ENCODE measurements around the gene SLC33A1. TPM values are rescaled to one million over a fixed set of nuclear protein-coding genes. Genes with fewer than 3 reads are reported as not detected.

Gene SLC33A1
- total RNA-seq, 1 experiment from 2014 or later, result 26.1 TPM

DNA sequence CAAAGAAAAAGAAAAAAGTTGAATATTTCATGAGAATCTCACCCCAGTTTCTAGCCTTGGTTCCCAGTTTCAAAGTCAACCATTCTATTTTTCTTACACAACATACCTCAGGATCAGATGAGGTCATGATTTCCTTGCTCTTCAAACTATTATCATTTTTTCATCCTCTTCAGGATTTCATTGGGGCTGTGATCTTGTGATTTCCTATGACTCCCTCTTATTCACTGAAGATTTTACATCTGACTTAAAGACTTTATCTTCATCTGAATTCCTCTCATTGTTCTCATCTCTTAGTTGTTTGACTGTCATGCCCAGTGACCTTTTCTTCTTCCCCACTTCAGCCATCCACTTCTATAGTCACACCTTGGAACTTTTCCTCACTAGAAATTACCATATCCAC, 45.0 kb downstream of the SLC33A1 start:
- intact Hi-C loops (cut with micrococcal nuclease; ENCODE audit: unreplicated experiment), result no loop called here
- no TSS peak for BruUV-seq (replicated peaks)
- Histone ChIP-seq H3K4me1 (ENCODE audit: insufficient read depth, low read length, poor library complexity, severe bottlenecking) (peaks cover 5% of the 10 kb centered on the region), H3K27ac (ENCODE audit: low read depth, low read length, poor library complexity, severe bottlenecking) (no peak overlapping the region), H3K36me3 (ENCODE audit: insufficient read depth, low read length, poor library complexity, severe bottlenecking) (no peaks in the 10 kb centered on the region), H3K27me3 (replicated peaks; ENCODE audit: insufficient read depth, low read depth, low read length, poor library complexity) (no peaks in the 10 kb centered on the region), H3K4me3 (ENCODE audit: low read depth, low read length, poor library complexity, severe bottlenecking) (no peak overlapping the region), H3K9me3 (ENCODE audit: low read depth, low read length, poor library complexity, severe bottlenecking) (no peaks in the 10 kb centered on the region)
- POLR2A ChIA-PET (ENCODE audit: low non-redundant PET), result no interaction called here
- CTCF ChIA-PET, result no interaction called here
- DNase-seq (ENCODE audit: low spot score), result no peak
- TF ChIP-seq CTCF (conservative IDR thresholded peaks at IDR 0.05; ENCODE audit: low read depth, low read length) (no peak), EZH2 (IDR thresholded peaks at IDR 0.05; ENCODE audit: borderline replicate concordance, low read depth, low read length, poor library complexity, severe bottlenecking) (no peak)

DNA sequence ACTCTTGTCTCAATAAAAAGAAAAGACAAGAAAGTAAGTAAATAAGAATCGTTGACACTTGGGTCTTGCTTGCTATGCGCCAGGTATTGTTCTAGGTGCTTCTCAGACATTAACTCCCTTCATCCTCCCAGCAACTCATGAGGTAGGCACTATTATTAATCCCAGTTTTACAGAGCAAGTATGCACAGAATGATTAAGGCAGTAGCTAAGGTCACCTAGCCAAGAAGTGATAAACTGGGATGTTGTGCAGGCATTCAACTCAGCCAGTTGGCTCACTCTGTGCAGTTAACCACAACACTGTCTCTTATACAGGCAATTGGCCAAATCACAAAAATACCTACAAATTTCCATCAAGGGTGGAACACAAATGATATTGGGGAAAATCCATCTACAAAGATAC, 46.4 kb downstream of the SLC33A1 start:
- H3K9me3 ChIP-seq (ENCODE audit: low read depth, low read length, poor library complexity, severe bottlenecking), result no peaks in the 10 kb centered on the region
- no peak overlapping the region for H3K27ac ChIP-seq (ENCODE audit: low read depth, low read length, poor library complexity, severe bottlenecking)
- ChIA-PET CTCF (no interaction called here), POLR2A (ENCODE audit: low non-redundant PET) (no interaction called here)
- intact Hi-C loops (cut with micrococcal nuclease; ENCODE audit: unreplicated experiment), result loop anchor here (2.0 kb wide), 1 partner anchor 63 kb away; the partner anchor contains the start of gene PLCH1
- no peaks in the 10 kb centered on the region for H3K36me3 ChIP-seq (ENCODE audit: insufficient read depth, low read length, poor library complexity, severe bottlenecking)
- no TSS peak for BruUV-seq (replicated peaks)
- DNase-seq (ENCODE audit: low spot score), result no peak
- H3K27me3 ChIP-seq (replicated peaks; ENCODE audit: insufficient read depth, low read depth, low read length, poor library complexity), result no peaks in the 10 kb centered on the region
- TF ChIP-seq EZH2 (IDR thresholded peaks at IDR 0.05; ENCODE audit: borderline replicate concordance, low read depth, low read length, poor library complexity, severe bottlenecking), result no peak
- peaks cover 5% of the 10 kb centered on the region for H3K4me1 ChIP-seq (ENCODE audit: insufficient read depth, low read length, poor library complexity, severe bottlenecking)
- no peak overlapping the region for H3K4me3 ChIP-seq (ENCODE audit: low read depth, low read length, poor library complexity, severe bottlenecking)

DNA sequence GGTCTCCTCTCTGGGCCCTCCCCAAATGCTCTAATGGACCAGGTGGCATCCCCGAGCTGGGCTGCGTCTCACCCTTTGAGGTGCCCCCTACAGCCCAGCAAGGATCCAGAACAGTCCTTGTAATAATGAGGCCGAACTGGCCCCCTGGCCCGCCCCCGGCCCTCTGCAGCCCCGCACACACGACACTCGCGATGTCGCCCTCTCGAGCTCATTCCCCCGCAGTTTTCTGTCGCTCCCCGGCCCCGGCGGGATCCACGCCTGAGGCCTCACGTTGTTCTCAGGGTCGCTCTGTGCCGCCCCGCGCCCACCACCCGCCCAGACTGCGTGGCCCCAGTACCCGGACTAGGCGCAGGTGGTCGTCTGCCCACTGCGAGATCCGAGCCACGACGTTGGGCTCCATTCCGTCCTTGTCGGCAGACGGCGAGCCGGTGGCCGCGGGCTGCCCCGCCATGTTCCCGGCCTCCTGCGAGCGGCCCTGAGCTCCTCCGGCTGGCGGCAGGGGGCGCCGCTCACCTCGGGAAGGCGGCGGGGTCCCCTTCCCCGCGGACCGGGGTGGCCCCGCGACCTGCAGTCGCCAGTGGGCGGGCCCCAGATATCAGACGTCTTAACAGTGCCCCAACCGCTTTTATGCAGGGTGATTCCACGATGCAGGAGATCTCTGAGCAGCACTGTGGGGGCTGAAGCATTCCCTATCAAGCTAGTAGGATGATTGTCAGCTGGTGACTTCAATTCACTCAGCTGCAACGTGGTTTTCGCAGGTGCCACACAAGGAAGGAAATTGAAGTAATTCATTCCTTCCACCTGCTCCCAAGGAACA, 48.2 kb downstream of the SLC33A1 start, which contains the start of gene C3orf33:
TSS of gene C3orf33 (minus strand) at position 477 of the 817 bp plus-strand sequence. CDS start at position 451, 26 bp downstream.
- no TSS peak for BruUV-seq (replicated peaks)
- Histone ChIP-seq H3K27me3 (replicated peaks; ENCODE audit: insufficient read depth, low read depth, low read length, poor library complexity) (no peaks in the 10 kb centered on the region), H3K27ac (ENCODE audit: low read depth, low read length, poor library complexity, severe bottlenecking) (peak within 1 kb of the TSS; percentile 95), H3K4me1 (ENCODE audit: insufficient read depth, low read length, poor library complexity, severe bottlenecking) (peaks cover 5% of the 10 kb centered on the region), H3K4me3 (ENCODE audit: low read depth, low read length, poor library complexity, severe bottlenecking) (peak within 1 kb of the TSS; percentile 88), H3K9me3 (ENCODE audit: low read depth, low read length, poor library complexity, severe bottlenecking) (no peaks in the 10 kb centered on the region), H3K36me3 (ENCODE audit: insufficient read depth, low read length, poor library complexity, severe bottlenecking) (no peaks in the 10 kb centered on the region)
- peak; percentile 81 for DNase-seq (ENCODE audit: low spot score)
- intact Hi-C loops (cut with micrococcal nuclease; ENCODE audit: unreplicated experiment), result loop anchor here (2.0 kb wide), 1 partner anchor 61 kb away; the partner anchor contains the start of gene PLCH1
- peak; percentile 87 for TF ChIP-seq CTCF (conservative IDR thresholded peaks at IDR 0.05; ENCODE audit: low read depth, low read length)
- TF ChIP-seq EZH2 (IDR thresholded peaks at IDR 0.05; ENCODE audit: borderline replicate concordance, low read depth, low read length, poor library complexity, severe bottlenecking), result no peak
- ChIA-PET POLR2A (ENCODE audit: low non-redundant PET) (interaction anchor here (0.6 kb wide), 2 partner anchors 135 to 144 kb away, joined by 4 to 16 read pairs; no protein-coding TSS in a partner anchor), CTCF (interaction anchor here (0.5 to 1.7 kb wide), 10 partner anchors 10 to 238 kb away, joined by 3 to 11 read pairs (median 4); partner anchors contain the start of gene SLC33A1)

Data from A673 (cell line).